IPS-NIHi7 (cell line): Measurements from ENCODE around the gene ZBTB20.
A peak's percentile ranks its signal among the peaks of the same experiment; 100 is the strongest.

Source experiments
- DNase-seq: peaks from one replicate; pipeline ENCODE4 v3.0.0; 2012; ENCODE audit warnings: mixed read lengths; ENCODE audit errors: extremely low spot score

Gene ZBTB20

DNA sequence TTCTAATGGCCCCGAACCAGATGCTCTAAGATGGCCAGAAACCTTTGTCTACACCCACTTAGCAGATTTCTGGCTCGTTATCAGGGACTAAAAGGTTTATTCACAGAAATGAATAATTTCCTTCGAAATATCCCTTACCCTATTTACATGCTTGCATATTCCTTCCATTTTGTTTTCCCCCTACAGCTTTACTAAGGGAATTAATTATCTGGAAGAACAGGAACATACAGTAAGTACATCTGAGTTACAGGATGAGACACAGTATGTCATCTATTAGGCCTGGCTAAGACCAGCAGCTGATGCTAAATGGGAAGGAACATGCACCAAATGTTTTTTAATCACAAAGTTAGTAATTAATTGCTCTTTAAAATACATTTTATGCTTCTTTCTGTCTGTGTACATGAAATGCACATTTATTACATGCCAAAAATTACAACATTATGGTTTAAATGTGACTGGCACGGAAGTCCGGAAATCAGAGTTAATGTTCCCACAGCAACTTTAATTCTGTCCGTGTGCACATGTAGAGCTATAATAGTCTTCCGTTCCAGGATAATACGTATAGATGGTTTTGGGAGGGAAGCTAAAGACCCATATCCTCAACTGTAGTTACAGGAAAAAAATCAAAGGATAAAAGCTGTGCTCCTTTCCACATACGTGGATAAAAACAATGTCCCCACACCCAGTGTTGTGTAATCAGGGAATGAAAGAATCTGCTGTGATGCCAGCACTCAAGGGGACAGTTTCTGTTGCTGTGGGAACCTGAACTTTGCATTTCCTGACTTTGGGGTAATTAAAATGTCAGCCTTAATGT is 771.3 kb downstream of the ZBTB20 start:
- no peak for DNase-seq

DNA sequence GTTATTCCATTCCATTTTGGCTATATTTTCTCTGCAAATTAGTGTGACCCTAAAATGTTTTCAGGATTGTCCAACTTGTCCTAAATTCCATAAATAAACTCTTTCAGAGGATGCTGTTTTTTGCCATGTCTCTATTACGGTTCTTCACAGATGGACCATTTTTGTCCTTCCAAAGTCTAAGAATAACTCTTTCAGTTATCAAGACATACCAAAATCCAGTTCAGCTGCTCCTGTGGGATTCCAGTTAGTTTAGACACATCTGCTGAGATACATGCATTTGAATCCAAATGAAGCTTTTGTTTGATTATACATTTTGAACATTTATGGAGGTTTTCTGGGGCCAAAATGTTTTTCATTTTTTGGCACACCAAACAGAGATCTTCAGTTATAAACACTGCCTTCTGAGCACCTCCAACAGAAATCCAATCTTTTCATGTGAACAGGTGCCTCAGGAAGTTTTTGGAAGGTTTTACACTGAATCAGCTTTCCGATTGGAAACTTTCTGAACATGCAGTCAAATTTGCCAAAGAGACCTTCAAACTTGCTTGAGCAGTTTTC is 772.6 kb downstream of the ZBTB20 start:
- no peak for DNase-seq

DNA sequence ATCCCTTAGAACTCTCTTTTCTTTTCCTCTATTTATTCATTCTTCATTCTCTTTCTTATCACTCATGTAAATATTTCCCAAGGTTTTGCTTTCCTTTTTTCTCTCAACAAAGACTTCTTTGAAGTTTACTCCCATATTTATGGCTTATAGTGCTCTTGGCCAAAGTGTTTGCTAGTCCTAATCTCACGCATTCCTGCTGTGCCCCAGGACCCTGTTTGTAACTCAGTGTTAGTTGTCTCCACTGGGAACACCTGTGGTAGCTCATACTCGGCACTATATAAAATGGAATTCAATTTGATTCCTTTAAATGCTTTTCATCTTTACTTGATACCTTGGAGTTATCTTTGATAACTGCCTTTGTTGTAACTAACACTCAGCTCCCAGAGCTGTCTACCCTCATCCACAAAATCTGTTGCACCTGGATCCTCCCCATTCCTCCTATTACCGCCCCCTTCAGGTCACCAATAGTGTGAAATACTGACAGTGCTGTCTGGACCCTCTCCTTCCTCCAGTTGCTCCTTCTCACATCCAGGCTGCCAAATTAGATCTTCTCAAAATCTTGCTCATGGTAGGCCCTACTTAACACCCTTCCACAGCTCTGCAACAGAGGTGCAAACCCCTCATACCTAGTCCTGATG is 776.4 kb downstream of the ZBTB20 start:
- peak; percentile 64 for DNase-seq

DNA sequence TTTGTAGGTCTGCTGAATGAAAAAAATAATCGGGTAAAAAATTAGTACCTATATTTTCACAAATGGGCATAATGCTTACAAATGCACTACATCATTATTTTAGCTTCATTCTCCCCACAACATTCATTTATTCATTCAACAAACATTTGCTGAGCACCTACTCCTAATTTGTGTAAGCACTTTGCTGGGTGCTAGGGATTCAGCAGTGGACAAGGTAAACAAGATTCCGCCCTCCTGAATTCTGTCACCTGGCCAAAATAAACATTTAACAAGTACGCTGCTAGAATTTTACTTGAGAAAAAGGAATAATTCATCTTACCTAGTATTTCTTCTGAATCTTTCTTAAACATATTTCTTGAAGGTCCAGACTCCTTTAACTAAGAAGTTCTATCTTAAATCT is 781.2 kb downstream of the ZBTB20 start:
- no peak for DNase-seq

DNA sequence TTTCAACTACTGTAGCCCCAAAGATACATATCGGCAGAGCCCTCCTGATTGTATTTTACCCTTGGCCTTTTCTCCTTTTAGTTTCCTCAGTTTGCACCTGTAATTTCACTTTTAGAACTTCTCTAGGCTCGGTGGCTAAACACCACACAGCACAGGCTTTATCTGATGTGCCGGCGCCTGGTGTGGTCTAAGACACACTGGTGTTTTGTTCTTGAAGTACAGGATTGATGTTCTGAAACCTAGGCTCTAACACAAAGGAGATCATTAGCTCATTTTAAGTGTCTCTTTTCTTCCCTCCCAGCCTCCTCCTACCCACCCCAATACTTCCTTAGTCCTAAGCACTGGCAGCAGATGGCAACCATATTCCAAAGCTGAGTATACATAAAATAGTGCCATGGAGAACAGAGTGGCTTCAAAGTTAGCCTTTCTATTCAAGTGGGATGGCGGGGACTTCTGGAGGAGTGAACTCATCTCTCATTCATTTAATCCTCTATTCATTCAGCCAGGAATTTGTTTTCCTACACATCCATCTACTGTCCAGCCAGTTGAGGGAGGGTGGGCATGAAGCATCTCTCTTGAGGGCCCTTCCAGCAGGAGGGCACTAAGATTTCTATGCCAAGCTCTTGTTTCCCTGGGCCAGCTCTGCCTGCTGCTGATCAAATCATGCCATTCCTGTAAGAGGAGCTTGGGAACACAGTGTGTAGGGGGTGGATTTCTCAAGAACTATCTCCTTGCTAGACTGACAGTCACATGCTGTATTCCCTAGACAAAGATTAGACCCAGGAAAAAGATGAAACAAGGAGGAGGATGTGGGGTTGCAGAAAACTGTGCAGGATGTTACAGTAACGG is 782.1 kb downstream of the ZBTB20 start:
- no peak for DNase-seq

DNA sequence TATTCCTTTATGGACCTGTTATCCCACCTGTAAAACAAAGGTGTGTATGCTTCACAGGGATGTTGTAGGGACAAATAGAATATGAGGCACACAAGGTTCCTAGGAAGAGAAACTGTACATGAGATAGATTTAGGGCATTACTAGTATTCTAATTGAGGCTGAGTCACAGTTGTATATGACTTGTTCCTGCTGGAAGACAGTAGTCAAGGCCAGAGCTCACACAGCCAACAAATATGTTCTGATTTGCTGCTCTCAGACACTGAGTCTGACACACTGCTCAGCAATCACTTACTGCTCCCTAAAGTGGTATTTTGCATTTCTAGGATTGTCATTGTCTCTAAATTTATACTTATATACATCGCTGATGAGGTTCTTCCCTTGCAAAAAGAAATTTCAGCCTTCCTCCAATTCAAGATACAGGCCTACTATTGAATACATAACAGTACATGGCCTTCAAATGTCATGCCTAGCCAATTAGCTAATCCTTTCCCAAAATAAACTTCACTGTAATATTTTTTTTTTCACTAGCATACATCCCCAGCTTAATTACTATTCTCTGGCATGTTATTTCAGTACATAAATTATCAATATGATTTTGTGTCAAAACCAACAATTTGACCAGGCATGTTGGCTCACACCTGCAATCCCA is 783.4 kb downstream of the ZBTB20 start:
- DNase-seq, result no peak

DNA sequence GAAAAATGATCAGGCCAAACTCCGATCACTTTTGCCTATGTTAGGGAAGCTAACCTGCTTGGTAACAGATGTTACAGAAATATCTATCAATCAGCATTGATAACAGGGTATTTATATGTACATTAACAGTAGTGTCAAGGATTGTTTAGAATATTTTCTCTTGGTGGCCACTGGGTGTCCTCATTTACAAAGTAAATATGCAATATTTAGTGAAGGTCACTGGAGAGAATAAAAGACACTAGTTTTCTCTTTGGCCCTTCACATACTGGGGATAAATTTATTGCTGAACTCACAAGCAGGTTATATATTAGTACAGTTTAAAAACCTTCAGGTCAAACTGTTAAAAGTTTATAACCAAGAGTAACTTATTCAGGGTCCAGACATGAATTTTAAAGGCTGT is 784.3 kb downstream of the ZBTB20 start:
- no peak for DNase-seq

DNA sequence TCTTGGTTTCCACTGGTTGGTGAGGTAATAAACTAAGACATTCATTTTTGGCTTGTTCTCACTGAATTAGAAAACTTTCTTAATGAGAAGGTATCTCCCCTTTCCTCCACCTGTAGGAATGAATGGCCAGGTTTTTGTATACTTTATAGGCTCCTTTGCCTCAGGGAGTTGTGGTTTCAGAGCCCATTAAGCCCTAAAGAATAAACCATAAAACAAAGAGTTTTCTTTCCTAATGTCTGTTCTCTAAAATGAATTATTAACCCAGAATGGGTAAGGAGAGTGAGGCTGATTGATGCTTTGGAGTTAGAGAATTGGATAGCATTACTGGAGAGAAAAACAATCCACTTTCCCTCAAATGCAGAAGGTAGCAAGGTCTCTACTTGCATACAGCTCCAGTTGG is 785.7 kb downstream of the ZBTB20 start:
- no peak for DNase-seq

DNA sequence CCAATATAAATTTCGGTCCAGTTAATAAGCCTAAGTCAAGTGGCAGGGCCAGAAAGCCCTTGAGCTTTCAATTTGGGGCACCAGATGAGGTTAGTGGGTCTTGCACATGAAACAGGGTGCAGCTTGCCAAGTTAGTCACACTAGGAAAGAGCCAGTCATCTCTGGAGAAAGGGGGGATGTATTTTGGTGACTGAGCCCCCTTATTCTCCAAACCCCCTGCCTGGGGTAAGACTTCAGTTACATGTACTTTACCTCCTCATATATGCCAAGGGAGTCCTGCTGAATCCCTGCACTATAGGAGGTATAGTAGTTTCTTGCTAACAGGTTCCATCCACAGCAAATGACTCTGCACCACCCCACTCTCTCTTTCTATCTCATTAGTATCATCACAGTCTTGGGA is 790.6 kb downstream of the ZBTB20 start:
- no peak for DNase-seq

DNA sequence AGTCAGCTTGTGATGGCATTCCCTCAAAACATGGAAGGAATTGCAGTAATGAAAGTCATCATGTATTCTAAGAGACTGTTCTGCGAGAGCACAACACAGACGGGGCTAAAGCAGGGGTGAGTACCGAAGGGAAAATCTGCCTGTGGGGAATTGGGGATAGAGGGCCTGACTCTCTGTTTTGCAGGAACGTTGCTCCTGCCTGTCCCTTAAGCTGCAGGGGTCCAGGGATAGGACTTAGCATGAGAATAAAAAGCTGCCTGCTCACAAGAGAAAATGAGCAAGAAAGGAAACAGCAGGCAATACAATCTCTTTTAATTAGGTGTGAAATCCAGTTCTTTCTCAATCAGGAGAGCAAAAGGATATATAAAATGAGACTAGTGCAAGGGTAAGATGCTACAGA is 791.0 kb downstream of the ZBTB20 start:
- peak; percentile 68 for DNase-seq

DNA sequence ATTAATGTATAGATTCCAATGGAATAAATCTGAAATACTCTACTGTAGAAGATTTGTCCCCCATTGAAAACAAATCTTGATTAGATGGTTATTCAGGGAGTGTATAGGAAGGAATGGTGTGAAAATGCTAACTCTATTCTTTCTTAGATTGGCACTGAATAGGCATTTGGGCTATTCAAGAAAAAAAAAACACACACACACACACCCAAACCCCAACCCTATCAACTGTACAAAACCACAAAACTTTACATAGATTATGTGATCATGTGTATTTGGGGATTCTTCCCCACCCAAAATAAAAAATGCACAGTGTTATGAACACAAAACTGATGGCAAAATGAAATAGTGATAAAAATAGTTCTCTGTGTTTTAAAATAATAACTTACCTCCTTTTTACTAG is 791.4 kb downstream of the ZBTB20 start:
- DNase-seq, result no peak

DNA sequence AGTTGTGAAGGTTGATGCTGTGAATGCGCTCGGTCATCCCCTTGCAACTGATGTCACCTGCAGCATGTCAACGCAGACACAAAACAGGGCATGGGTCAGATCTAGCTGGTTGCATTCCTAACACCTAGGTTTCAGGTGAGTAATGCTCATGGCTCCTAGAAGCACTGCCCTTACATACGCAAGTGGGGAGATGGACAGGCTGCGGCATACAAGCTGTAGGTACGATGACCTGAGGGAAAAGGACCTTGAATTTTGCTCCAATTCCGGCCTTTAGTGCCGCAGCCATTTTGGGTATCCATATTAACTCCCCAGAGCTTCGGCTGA is 795.3 kb downstream of the ZBTB20 start:
- DNase-seq, result no peak

DNA sequence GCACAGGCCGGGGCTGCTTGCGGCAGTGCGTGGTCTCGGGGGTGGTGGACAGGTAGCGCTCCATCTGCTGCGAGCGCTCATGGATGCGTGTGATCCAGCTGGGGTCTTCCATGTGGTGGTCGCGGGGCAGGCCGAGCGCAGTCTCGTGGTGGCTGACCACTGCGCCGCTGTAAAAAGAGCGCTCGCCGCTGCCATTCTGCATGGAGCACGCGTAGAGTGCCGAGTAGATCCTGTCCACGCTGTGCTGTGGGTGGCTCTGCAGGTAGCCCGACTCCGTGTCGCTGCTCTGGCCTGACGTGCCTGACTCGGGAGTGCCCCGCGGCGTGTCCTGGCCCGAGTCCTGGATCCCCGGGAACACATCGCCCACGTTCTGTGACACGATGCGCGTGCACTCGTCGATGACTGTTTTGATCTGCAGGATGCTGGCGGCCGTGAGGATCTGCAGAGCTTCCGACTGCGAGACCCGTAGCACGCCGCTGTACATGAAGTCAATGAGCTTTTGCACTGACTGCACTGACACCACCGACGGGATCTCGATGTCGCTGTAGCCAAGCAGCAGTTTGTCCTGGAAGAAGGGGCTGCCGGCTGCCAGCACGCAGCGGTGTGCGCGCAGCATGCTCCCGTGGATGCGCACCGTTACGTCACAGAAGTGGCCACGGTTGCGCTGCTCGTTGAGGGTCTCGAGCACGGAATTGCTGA is 795.8 kb downstream of the ZBTB20 start:
- no peak for DNase-seq

DNA sequence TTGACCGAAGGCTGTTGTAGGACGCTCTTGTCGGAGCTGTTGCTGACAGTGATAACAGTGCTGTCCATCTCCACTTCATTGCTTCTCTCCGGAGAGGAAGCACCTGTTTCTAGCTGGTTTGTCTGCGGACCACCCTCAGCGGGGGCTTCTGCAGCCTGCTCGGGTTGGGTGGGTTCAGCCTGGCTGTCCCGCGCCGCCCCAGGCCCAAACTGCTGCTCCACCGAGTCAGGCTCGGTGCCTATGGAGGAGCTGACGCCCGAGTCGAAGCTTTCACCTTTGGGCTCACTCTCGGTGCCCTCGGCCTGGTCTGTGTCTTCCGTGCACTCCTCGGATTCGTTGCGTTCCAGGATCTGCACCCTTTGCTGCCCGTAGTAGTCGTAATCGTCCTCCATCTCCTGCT is 796.4 kb downstream of the ZBTB20 start:
- no peak for DNase-seq

DNA sequence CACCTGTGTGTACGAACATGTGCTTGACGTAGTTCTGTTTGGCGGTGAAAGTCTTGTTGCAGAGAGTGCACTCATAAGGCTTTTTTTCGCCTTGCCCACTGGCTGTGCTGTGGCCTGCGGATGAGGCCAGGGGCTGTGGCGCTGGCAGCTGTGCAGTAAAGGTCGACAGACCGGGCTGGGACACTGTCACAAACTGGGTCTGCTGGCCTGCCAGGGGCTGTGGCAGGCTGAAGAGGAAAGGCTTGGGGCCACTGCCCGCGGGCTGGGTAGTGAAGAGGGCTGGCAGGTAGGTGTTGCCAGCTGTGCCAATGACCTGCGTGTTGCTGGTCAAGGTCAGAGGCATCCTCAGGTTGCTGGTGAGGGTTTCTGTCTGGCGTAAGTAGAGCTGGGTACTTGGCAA is 796.8 kb downstream of the ZBTB20 start:
- DNase-seq, result no peak

DNA sequence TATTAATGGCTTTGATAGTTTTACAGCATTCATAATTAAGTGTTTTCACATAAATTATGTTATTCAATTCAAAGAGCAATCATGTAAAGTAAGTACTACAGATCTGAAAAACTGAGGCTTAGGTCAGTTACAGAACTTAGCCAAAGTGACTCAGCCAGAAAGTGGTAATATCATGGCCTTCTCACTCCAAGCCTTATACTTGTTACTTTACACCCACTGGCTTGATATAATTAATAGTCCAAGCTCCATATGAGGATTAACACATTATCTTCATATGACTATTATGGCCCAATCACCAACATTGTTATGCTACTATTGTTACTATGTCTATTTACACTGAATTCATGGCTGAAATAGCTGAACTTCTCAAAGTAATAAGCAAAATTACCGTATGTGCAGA is 802.6 kb downstream of the ZBTB20 start:
- no peak for DNase-seq

DNA sequence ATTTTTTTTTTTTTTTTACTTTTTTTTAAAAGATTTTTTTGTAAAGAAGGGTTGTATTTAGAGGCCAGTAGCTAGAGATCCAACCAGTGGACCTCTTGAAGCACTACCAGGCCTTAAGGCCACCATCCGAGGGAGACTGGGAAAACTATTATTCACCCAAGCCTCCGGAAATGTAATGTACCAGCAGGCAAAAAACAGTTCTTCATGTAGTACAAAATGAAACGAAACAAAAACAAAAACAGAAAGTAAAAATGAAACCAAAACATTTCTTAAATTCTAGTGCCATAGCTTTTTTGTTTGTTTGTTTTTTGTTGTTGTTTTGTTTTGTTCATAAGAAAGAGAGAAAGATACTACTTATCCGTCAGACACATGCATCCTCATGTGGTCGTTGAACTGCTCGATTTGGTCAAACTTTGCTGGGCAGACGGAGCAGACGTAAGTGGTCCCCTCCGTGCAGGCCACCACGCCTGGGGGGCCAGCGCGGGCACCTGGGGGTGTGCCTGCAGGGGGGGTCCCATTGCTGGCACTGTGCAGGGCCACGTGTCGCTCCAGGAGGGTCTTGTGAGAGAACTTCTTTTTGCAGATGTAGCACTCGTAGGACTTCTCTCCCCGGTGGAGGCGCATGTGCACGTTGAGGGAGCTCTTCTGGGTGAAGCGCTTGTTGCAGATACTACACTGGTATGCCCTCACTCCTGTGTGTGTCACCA is 808.3 kb downstream of the ZBTB20 start:
- DNase-seq, result no peak

DNA sequence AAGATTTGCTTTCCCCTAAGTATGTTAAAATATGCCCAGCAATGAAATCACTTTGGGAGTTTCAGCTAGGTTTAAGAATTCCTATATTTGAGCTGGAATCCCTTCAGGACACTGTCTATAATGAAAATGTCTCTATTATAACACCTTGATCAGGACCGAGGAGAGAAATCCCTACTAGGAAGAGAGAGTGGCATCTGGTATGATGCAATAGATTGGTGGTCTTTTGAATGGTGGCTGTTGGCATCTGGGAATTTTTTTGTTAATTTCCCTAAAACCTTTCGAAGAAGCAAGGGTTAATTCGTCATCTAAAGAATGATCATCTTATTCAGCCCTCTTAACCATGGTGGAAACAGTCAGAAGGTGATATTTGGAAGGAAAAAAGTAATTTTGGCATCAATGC is 810.2 kb downstream of the ZBTB20 start:
- DNase-seq, result no peak

DNA sequence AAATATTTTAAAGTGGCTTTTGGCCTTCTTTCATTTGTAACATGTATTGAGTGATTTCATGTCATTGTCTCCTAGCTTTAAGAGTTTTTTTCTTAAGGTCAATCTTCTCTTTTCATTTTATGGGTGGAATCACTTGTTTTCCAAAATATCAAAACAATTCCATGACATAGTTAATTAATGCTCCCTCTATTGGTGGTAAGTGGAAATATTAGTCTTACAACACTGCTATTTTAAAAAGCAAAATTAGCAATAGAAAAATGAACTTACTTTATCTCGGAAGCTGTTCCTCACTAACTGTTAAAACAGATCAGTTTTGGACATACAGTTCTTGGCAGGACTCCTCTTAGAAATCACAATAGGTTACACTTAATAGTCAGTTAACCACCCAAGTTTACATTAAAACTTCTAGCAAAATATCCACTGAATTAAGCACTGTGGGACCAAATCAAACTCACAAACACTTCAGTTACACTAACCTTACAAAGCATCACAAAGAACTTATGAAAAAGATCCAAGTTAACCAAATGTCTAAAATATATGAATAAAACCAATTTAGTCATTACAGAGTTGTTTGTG is 810.9 kb downstream of the ZBTB20 start:
- no peak for DNase-seq

DNA sequence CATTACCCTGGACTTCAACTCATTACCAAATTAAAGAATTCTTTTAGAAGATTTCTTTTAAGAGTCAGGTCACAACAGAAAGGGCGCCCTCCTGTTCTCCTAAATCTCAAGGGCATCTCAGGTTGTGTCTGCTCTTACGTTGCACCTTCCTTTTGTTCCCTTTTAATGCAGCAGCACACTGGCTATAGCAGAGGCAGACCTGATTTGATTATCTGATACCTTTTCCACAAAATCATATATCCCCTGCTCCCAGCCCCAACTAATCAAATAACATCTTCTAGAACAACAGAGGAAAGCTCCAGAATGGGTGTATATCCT is 813.2 kb downstream of the ZBTB20 start:
- DNase-seq, result no peak
